HG03442 (cell line): ENCODE results near the gene CIPC.
A peak's percentile ranks its signal among the peaks of the same experiment; 100 is the strongest.

ENCODE experiments used
- ATAC-seq: cut with Tn5 transposase; IDR thresholded peaks from one replicate; pipeline ENCODE4 v1.9.1; 2021; ENCODE audit warnings: mild to moderate bottlenecking, moderate library complexity; ENCODE audit not compliant: unreplicated experiment

CIPC gene

GRCh38 chr14:77123381-77124325, 25.6 kb downstream of the CIPC start:
- no peak for ATAC-seq

DNA sequence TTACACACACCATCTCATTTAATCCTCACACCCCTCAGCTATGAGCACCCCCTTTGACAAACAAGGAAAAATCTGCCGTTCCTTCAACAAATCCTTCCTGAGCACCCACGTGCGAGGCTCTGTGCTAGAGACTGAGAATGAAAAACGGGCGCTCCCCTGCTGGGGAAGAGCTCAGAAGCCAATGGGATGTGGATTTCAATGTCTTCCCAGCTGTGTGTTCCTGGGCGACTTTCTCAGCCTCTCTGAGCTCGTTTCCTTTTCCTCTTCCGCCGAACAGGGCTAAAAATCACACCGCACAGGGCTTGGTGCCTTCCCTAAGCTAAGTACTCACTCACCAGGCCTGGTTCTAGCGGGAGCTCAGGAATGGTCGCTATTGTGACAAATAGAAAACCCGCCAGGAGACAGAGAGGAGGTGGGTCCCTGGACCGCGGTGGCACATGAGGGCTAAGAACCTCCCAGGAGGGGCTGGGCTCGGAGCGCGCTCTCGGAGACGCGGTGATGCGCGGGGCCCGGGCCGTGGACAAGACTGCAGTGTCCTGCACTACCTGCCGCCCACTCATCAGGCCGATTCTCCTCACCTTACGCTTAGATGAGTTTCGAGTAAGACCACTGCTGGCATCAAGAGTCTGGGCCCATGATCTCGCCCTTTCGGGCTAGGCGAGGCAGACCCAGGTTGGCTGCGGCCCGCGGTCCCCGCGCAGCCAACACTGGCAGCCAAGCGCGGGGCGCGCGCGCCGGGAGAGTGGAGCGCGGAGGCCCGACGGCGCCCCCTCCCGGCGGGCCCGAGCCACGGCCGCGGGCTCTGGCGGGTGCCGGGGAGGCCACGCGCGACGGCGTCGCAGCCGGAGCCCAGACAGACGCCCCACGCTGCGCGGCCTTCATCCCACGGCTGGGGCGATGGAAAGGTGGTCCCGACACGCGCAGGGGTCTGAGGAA, 26.6 kb downstream of the CIPC start:
- no peak for ATAC-seq

- ATAC-seq, result no peak
These were observed 27.3 kb downstream of the CIPC start for GRCh38 chr14:77125281-77125801.

DNA sequence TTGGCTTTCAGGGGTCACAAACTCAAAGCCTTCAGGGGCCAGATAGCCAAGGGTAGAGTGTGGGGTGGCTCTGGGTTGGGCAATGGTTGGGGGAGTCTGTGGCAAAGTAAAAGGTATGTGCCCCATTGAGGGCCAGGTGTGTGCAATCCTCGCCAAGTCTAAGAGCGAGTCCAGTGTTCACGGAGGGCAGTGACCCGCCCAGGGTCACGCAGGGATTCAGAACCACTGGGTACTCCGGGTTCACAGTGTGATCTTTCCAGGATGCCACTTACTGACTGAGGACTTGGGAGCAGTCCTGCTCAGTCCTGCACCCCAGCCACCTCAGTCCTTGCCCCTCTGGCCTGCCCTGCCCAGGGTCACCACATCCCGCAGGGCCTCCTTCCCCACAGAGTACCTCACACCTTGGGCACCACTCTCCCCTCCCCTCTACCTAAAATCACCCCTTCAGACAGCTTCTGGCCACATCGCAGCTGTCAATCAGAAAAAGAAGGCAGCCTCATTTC, 27.8 kb downstream of the CIPC start:
- no peak for ATAC-seq

- no peak for ATAC-seq
These were observed 28.5 kb downstream of the CIPC start for GRCh38 chr14:77126461-77126990.

DNA sequence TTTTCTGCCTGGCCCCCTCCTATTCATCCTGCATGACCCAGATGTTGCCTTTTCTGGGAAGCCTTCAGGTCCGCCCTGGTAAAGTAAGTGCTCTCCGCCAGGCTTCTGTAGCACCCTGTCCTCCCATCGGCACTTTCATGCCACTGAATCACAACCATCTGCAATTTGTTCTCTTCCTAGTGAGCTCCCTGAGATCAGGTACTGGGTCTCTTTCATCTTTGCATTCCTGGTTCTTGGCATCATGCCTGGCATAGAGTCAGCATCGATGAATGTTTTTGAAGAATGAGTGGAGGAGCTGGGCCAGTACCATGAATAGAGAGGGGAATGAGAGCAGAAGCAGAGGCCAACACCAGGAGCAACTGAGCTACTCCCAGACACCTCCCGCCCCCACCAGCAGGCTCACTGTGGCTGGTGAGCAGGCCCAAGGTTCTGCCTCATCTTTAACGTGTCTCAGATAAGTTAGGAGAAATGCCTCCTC, 30.4 kb downstream of the CIPC start:
- ATAC-seq, result no peak

GRCh38 chr14:77130386-77130785, 32.3 kb downstream of the CIPC start:
- ATAC-seq, result no peak

- ATAC-seq, result no peak
These were observed 33.1 kb downstream of the CIPC start for GRCh38 chr14:77131206-77131605.

GRCh38 chr14:77131871-77132486, 33.9 kb downstream of the CIPC start:
- ATAC-seq, result no peak

GRCh38 chr14:77133720-77134338, 35.8 kb downstream of the CIPC start:
- peak; percentile 60 for ATAC-seq

DNA sequence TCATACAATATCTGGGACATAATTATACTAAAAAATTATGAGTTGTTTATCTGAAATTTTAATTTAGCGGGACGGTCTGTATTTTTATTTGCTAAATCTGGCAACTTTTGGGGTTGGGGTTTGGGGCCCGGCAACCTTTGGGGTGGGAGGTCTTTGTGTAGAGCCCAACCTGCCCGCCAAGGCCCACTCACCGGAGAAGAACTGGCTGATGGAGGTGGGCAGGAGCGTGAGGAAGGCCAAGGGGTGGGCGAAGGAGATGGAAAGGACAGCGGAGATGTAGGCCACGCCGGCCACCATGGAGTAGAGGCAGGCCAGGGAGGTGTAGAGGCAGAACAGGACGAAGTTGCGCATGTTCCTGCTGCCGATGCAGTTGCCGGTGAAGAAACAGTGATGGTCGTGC, 41.0 kb downstream of the CIPC start:
- ATAC-seq, result no peak

- ATAC-seq, result no peak
These were observed 41.7 kb downstream of the CIPC start for GRCh38 chr14:77139540-77140358.

GRCh38 chr14:77140359-77141213, 42.5 kb downstream of the CIPC start:
- ATAC-seq, result no peak

- ATAC-seq, result no peak
These were observed 43.4 kb downstream of the CIPC start, which contains the start of gene ZDHHC22 for GRCh38 chr14:77141214-77142004. ZDHHC22 (minus strand) TSS chr14:77141791; CDS start chr14:77139738, 2,053 bp downstream.

DNA sequence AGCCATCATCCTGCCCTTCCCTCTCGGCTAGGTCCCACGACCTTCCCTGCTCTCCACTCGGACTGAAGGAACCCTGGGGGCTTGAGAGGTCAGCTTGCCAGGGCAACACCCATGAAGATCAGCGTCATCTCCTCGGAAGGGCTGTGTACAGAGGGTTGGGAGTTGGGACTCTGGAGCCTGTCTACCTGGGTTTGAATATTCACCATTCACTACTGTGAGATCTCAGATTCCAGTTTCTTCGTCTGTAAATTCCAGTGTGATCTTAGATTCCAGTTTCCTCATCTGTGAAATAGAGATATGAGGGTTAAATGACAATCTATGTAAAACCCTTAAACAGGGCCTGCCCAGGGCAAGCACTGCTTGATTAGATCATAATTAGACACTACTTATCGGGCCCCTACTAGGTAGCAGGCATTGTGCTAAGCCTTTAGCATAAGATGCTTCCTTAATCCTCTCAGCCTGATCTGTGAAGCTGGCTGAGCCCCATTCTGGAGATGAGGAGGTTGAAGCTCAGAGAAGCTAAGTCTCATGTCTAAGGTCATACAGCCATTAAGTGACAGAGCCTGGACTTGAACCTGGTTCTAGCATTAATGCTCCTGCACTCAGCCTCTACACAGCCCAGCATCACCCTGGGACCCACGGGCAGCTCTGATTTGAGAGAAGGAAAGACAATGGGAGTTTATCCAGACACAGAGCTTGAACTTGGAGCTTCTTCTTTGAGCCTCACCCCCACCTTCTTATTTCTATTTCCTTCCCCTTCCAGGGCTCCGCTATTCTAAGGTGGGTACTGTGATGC, 44.1 kb downstream of the CIPC start:
- no peak for ATAC-seq

GRCh38 chr14:77143071-77143470, 45.0 kb downstream of the CIPC start:
- ATAC-seq, result no peak
